Muscle of back (tissue), 11 donors: ENCODE data around the gene SOX10. TPM values are rescaled to one million over a fixed set of nuclear protein-coding genes. Genes with fewer than 3 reads are reported as not detected.
"Not testable (repeated sequence)": the region's sequence is repeated elsewhere in the genome, so short reads cannot be mapped to it uniquely, and the experiment has no call there.

Experiments
- DNase-seq, 3 donors: peaks; one replicate each; pipeline versions ENCODE4 v3.0.0 to v3.0.0-alpha.2; 2013
- polyA plus RNA-seq, 10 donors: library from polyadenylated mRNA; unstranded; fragments of 120-200 nt; gene quantifications; one replicate each; pipeline ENCODE4 v1.2.1, GENCODE V29; 2013; ENCODE audit not compliant: insufficient read length in 10 of 10

The SOX10 gene
- polyA plus RNA-seq, 10 donors, result 3.8 to 12.1 (median 6.7) TPM

DNA sequence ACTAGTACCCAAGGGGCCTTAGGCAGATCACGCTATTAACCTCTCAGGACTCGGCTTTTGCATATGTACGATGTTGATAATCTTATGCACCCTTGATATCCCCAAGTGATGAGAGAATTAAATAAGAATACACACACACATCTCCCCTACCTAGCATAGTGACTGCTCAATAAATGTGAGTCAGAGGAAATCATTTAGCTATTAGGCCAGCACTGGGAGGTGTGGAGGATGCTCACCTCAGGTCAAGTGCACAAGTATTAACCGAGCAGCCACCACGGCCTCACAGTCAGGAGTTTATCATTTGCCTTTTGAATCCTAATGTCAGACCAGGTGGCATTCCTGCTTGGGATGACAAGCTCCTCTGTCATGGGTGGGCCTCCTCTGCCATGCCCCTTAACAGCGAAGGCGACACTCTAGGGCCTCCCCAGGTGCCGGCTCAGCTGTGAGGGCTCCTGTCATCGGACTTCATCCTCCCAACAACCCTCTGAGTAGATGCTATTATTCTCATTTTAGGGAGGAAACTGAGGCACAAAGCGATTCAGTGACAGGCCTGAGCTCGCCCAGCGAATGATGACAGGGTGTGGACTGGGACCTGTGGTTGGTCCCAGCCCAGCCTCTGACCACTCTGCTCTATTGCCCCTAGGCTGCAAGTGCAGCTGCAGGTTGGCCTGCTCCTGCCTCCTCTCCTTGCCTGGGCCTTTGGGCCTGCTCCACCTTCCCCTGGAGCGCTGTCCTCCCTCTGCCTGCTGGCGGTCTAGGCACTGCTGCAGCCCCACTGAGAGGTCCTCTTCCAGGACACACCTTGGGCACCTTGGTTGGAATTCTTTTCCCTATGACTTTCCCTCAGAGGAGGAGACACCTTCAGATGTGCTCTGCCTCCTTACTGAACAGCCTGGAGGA, 5.0 kb upstream of the SOX10 start:
- DNase-seq, result no peak

DNA sequence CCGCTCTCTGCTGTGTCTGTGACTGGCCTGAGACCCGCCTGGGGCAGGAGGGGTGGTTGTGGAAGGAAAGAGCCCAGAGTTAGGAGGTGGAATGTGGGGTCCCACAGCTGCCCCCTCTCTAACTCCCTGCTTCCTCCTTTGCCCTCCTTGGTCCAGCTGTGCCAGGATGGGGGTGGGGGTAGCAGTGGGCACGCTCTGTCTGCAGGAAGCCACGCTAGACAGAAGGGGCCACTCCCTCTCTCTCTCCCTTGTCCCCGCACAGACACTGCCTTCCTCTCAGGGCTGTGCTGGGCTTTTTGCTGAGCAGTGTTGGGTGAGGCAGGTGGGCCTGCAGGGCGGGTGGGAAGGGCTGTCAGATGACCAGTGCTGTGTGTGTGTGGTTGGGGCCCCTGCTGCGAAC, 2.0 kb upstream of the SOX10 start:
- no peak for DNase-seq

DNA sequence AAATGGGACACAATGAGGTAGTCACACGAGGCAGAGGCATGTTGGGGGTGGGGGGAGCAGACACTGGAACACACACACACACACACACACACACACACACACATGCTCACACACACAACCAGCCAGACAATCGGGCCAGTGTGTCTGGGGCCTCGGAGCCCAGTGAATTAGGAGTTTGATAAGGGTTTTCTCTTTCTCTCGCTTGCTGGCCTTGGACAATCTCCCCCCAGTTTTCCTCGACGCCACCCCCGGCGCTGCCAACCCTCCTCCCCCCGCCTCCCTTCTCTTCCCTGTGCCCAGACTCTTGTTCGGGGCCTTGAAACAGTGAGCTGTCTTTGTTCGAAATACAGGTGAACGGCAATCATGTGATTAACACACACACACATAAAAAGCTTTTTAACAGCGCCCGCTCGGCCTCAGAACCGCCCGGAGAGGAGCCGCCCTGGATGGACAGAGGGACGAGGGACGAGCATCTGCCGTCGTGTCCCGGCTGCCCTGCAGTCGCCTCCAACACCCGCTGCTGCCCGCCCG, 1.5 kb upstream of the SOX10 start:
- DNase-seq, result no peak

DNA sequence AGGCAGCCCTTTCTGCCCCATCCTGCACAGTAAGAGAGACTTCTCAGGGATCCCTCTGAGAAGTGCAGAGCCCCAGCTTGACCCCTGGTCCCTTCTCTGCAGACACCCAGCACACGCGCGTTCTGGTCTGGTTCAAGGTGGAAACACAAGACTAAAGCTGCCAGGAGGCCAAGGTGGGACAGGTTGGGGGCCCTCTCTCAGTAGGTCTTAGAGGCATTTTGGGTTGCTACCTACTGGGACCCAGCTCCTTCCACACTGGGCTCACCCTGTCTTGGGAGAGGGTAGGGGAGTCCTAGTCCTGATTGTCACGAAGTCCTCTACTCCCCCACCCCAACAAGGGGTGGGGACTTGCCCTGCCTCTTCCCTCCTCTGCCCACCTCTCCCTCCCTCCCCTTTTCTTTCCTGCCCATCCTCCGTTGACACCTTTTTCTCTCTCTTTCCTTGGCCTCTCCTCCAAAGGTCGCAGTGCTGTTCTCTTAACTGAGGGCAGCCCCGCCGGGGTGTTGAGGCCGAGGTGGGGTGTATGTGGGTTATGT, 763 bp upstream of the SOX10 start:
- no peak for DNase-seq

DNA sequence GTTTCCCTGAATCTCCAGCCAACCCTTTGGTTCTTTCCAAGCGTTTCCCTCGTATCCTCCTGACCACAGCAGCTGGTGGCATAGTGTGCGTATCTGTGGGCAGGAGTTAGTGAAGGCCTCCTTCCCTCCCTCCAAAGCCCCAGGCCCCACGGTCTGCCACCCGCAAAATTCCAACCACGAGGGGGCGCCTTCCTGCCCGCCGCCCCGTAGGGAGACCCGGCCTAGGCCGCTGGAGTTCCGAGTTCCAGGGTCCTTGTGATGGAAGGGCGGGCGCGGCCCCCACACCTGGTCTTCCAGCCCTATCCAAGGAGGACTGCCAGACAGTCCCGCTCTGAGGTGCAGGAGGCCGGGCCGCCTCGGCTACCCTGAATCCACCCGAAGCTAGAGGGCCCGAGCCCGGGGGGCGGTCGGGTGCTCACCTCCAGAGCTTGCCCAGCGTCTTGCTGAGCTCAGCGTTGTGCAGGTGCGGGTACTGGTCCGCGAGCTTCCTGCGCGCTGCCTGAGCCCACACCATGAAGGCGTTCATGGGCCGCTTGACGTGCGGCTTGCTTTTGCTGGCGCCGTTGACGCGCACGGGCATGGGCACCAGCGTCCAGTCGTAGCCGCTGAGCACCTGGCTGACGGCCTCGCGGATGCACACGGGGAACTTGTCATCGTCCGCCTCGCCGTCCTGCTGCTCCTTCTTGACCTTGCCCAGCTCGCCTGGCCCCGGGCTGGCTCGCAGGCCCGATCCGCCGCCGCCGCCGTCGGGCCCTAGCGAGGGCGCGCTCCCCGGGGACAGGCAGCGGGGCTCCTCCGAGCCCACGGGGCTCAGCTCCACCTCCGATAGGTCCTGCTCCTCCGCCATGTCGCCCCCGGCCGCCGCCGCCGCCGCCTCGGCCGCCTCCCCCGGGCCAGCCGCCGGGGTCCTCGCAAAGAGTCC, 1.2 kb downstream of the SOX10 start:
- DNase-seq, result no peak

DNA sequence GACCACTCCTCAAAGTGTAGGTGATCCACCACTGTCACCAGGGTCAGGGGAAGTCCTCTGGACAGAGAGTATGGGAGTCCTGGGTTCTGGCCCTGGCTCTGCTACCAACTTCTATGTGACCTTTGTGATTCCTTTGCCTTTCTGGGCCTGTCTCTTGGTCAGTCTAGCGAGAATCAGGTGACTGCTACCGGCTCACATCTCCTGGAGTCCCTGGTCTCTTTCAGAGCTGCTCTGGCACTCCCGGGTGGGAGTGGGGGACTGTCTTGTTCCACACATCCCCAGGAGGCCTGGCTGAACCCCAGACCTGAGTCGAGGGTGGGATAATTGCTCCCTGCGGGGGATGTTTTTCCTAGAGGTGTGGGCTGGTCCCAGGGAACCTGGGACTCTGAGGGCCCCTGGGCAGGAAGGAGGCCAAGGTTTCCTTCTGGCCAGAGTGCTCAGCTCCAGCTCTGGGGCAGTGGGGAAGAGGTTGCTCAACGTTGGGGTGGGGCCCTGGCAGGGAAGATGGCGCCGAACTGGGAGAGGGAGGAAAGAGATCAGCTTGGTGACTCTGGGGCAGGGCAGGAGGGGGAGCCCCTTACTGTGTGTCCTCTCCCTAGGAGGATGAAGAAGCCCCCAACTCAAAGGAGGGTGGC, 2.1 kb downstream of the SOX10 start:
- DNase-seq, result no peak

DNA sequence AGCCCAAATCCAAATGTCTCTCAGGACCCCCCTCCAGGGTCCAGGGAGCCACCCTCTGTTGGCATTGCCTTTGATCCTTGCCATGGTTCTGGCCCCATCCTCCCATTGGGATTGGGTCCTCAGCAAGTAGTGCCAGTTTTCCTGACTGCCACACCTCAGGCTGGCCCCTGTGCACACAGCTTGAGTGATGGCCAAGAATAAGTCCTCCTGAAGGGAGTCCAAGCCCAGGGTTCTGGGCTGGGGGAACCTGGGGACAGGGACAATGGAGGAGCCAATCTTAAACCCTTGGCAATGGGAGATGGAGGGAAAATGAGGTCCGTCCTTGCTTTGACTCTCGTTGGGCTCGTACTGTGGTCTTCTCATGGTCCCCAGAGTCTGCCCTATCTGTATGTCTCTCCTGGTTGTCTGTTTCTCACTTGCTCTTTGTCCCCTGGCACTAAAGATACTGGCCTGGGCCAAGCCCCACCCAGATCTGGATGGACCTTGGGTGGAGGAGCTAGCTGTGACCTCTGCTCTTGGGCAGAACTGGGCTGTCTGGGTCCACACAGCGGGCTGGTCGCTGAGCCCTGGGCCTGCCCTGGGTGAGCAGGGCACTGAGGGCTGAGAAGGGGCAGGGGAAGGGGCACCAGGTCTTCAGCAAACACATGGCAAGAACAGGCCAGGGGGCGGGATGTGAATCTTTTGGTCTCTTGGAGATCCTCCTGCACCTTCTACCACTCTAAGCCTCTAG, 2.9 kb downstream of the SOX10 start:
- DNase-seq, result no peak

DNA sequence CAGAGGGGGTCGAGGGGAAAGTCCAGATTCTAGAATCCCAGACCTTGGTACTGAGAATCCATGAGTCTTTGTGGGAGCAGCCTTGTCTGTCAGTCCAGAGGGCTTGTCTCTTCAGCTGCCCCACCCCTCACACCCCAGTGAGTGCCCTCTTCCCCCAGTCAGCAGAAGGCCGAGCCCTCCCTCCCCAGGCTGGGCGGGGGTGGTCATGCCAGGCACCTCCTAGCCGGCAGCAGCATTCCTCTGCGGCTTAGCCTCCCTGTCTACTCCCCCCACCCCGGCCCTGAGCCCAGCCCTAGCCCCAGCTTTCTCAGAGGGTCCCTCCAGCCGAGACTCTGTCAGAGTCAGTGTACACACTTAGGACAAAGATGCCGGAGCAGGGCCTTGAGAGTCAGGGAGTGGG, 4.6 kb downstream of the SOX10 start:
- no peak for DNase-seq

DNA sequence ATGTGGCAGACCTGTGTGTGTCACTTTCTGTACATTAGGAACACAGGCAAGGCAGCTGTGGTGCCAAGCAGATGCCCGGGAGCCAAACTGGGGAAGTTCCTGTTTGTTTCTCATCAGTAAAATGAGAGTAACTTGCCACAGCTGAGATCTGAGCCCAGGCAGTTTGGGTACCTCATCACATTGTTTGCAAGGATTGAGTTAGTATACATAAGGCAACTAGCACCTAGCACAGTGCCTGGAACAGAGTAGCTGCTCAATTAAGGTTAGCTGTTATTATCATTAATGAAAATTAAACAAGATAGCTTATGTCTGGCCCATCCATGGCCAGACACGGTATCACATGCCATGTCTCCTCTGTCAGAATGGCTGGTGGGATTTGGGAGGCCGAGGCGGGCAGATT, 7.8 kb downstream of the SOX10 start:
- DNase-seq, result no peak

DNA sequence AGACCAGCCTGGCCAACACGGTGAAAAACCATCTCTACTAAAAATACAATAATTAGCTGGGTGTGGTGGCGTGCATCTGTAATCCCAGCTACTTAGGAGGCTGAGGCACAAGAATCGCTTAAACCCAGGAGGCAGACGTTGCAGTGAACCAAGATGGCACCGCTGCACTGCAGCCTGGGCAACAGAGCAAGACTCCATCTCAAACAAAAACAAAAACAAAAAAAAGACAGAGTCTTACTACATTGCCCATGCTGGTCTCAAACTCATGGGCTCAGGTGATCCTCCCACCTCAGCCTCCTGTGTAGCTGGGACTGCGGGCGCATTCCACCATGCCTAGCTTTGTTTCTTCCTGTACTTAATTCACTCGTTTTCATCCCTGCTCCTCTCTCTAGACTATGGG, 8.3 kb downstream of the SOX10 start:
- not testable (repeated sequence) for DNase-seq

DNA sequence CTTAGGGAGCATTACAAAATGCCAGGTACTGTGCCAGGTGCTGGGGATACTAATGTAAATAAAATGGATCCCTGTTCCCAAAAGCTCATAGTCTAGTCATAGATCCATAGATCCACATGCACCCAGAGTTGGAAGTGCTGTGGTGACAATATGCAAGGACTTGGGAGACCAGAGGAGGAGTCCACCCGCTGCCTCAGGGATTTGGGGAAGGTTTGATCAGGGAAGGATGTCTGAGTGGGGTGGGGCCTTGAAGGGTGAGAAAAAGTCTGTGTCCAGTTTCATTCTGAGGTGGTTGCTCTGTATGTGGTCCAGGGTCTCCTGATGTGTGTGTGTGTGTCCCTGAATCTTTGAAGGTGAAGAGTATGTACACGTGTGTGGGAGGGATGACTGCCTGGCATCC, 9.2 kb downstream of the SOX10 start:
- DNase-seq, result no peak

DNA sequence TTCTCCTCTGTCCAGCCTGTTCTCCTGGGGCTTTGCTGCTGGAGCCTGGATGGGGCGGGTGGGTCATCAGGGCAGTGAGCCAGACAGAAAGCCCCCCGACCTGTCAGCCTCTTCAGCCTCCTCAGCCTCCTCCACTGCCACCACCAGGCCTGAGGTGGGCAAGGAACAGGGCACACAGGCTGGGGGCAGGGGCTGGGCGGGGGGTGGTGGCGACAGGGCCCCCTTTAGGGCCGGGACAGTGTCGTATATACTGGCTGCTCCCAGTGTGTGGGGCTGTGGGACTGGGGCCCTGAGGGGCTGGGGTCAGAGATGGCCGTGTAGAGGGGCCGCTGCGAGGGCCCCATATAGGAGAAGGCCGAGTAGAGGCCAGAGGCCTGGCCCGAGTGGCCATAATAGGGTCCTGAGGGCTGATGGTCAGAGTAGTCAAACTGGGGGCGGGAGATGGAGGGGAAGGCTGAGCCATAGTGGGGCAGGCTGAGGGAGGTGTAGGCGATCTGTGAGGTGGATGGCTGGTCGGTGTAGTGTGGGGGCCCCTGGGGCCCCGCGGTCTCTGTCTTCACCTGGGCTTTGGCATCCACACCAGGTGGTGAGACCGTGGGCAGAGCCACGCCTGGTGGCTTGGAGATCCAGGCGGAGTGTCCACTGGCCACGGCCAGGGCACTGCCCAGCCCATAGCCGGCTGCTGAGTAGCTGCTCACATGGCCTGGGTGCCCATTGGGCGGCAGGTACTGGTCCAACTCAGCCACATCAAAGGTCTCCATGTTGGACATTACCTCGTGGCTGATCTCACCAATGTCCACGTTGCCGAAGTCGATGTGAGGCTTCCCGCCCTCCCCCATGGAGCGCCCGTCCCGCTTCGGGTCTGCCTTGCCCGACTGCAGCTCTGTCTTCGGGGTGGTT, 10.8 kb downstream of the SOX10 start:
- no peak for DNase-seq

DNA sequence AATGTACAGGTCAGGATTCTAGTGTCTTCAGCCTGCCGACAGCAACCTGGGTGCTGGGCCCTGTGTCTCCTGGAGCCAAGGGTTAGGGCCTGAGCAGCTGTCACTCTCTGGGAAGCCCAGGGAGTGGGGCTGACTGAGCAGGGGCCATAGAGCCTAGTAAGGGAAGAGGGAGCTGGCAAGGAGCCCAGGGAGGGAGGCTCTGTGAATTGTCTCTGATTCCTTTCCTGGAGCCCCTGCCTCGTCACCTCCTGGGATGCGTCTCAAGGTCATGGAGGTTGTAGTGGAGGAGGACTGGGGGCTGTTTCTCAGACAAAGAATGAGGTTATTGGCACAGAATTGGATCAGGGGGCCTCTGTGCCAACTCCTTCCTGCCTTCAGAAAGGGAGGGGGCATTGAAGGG, 11.8 kb downstream of the SOX10 start:
- DNase-seq, result peak in 2 of 3 donors; percentile 27 to 57

DNA sequence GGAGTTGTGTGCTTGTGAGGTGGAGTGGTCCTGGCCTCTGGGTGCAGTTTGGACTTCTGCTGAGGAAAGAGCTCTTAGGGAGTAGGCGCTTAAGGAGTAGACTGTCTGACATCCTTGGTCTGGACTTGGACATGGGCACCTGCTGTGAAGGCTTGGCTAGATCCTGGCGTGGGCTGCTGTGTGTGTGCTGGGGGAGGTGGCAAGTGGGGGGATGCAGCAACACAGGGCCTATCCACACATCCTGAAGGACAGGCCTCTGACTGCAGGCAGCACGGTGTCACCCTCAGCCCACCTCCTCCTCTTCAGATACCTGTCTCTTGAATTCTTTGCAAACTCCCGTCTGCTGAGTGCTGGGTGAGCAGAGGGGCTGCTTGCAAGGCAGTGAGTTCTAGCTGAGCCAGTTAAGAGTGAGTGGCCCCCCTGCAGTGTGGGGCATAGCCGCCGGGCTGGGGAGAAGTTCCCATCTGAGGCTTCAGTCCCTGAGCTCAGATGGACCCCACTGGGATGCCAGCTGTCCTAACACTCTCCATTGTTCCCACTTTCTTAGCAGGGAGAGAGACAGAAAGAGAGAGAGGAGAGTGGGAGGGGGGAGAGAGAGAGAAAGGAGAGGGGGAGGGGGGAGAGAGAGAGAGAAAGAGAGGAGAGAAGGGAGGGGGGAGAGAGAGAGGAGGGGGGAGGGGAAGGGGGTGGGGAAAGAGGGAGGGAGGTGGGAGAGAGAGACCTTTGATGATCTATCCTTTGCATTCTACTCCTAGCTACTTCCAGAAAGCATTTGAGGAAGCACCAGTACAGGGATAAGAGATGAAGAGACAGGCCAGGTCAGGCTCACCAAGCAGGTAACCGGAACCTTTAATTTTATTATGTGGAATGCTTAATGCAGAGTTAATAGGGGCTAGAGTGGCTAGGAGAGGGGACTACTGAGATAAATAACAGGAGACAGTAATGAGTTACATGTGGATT, 12.6 kb downstream of the SOX10 start:
- DNase-seq, result no peak

DNA sequence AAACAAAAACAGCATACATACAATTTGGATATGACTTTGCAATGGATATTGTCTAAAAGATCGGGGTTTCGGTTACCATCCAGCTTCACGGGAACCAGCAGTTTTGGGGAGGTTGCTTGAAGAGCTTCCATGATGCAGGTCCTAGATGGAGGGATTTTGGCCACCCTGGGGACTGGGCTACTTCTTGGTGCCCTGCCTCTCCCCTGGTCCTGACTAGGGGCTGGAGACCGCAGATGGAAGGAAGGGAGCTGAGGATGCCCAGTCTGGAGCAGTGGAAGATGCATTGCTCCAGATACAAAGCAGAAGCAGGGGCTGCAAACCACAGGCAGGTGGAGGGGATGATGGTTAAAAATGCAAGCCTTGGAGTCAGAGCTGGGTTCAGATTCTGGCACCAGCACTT, 13.5 kb downstream of the SOX10 start:
- DNase-seq, result no peak

DNA sequence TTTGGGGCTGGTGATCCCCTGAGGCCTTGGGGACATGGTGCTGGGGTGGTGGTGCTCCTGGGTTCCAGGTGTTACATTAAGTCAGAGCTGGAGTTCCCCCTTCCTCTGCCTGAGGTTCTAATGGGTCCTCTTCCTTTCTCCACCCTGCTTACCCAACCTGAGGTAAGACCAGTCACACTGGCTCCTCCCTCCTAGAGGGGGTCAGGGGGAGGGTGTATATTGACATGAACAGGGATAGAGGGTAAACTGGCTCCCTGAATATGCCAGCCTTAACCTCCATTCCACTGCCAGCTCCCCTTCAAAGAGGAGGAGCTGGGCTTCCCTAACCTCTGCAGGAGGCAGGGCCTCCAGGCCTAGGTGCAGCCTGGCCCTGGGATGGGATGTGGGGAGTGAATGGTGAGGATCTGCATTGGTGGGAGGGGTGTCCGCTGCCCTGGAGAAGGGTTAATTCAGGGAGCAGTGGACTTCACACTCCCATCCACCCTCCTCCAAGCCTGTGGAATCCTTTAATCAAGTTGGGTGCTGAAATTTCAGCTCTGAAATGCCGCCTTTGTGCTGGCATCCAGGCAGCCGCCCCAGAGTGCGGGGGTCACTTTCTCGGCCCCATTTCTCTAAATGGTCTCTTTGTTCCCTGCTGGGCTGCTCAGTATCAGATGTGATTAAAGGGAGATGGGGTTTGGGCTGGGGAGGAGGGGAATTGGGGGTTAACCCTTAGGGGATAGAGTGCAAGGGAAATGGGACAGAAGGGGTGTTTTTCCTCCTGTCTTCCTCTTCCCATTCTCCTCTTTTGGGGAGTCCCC, 15.7 kb downstream of the SOX10 start:
- no peak for DNase-seq

DNA sequence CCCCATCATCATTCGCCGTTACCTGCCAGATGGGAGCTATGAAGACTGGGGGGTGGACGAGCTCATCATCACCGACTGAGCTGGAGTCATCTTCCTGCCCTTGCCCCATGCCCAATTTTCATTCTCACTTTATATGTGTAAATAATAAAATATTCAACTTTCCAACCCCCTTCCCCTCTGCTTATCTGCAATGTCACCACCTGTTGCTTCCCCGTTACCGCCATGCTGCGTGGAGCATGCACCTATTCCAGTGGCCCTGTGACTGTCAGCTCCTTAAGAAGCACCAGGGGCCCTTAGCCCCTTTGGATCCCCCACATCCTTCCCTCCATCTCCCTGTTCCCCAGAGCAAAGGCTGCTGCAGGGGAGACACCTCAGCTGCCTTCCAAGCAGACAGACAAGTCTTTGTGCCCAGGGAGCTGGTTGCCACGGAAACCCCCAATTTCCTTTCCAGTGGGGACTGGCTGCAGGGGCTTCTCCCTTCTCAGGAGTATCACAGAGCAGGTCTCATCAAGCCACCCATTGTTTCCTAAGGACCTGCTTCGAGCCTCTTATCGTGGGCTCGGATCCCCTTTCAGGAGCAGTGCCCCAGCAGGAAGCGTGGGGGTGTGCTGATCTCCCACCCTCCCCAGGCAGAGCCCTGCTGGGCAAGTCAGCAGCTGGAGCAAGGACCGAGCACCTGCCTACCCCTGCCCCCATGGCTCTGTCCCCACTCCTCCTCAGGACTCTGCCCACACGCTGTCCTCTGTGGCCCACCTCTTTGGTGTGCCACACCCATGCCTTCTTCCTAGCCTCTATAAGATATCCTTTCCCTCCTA, 16.5 kb downstream of the SOX10 start:
- DNase-seq, result no peak
